GM23338 (cell line): Measurements from ENCODE around the gene EED. TPM values are rescaled to one million over a fixed set of nuclear protein-coding genes. Genes with fewer than 3 reads are reported as not detected.

Experiments used
- ATAC-seq: fragments of 200-7000 bp; cut with Tn5 transposase; 3 replicates; pipeline ENCODE4 v1.9.1; 2020
- DNase-seq: peaks from one replicate; pipeline ENCODE4 v3.0.0-alpha.2; 2015; ENCODE audit warnings: low spot score
- H2AFZ ChIP-seq: fragments of 200-600 bp; sonication (generic); 2 replicates; pipeline ENCODE4 v1.8.0; 2016; ENCODE audit warnings: antibody characterized with exemption, mild to moderate bottlenecking, moderate library complexity
- H3F3A ChIP-seq: fragments of 200-600 bp; sonication (generic); replicated peaks from 2 replicates; pipeline ENCODE4 v1.8.0; 2017; ENCODE audit warnings: antibody characterized with exemption, mixed run types, low read depth
- H3K27ac ChIP-seq: fragments of 200-600 bp; sonication (generic); 2 replicates; pipeline ENCODE4 v1.6.1; 2016; ENCODE audit warnings: low read depth
- H3K27me3 ChIP-seq: fragments of 200-600 bp; sonication (generic); 2 replicates; pipeline ENCODE4 v1.8.0; 2016; ENCODE audit warnings: mild to moderate bottlenecking, mixed run types, moderate library complexity; ENCODE audit not compliant: insufficient read depth
- H3K36me3 ChIP-seq: fragments of 200-600 bp; sonication (generic); 2 replicates; pipeline ENCODE4 v1.8.0; 2016; ENCODE audit warnings: mild to moderate bottlenecking; ENCODE audit not compliant: insufficient read depth
- H3K4me1 ChIP-seq: fragments of 200-600 bp; sonication (generic); 2 replicates; pipeline ENCODE4 v1.8.0; 2016; ENCODE audit warnings: mild to moderate bottlenecking, moderate library complexity; ENCODE audit not compliant: insufficient read depth
- H3K4me2 ChIP-seq: fragments of 200-600 bp; sonication (generic); 2 replicates; pipeline ENCODE4 v1.7.1; 2017; ENCODE audit warnings: mixed run types
- H3K4me3 ChIP-seq: fragments of 200-600 bp; sonication (generic); 2 replicates; pipeline ENCODE4 v1.6.1; 2016; ENCODE audit warnings: mixed run types
- H3K79me2 ChIP-seq: fragments of 200-600 bp; sonication (generic); replicated peaks from 2 replicates; pipeline ENCODE4 v1.8.0; 2017; ENCODE audit warnings: mild to moderate bottlenecking; ENCODE audit not compliant: insufficient read depth
- H3K9me2 ChIP-seq: fragments of 200-600 bp; sonication (generic); 2 replicates; pipeline ENCODE4 v1.8.0; 2017; ENCODE audit not compliant: insufficient read depth
- H4K20me1 ChIP-seq: fragments of 200-600 bp; sonication (generic); replicated peaks from 2 replicates; pipeline ENCODE4 v1.8.0; 2017; ENCODE audit warnings: mild to moderate bottlenecking; ENCODE audit not compliant: insufficient read depth
- H3K27ac Mint-ChIP-seq: 2 replicates; pipeline ENCODE4 v1.8.0; 2020; ENCODE audit warnings: inconsistent platforms, mild to moderate bottlenecking, moderate library complexity, mixed read lengths
- H3K27me3 Mint-ChIP-seq: 3 replicates; pipeline ENCODE4 v1.8.0; 2022; ENCODE audit warnings: low read depth, mild to moderate bottlenecking, moderate library complexity, mixed read lengths, inconsistent platforms; ENCODE audit not compliant: insufficient read depth, poor library complexity
- H3K36me3 Mint-ChIP-seq: 3 replicates; pipeline ENCODE4 v1.8.0; 2021; ENCODE audit warnings: low read depth, mild to moderate bottlenecking, inconsistent platforms, moderate library complexity, mixed read lengths
- H3K4me1 Mint-ChIP-seq: 3 replicates; pipeline ENCODE4 v1.8.0; 2020; ENCODE audit warnings: mild to moderate bottlenecking, inconsistent platforms, mixed read lengths
- H3K4me3 Mint-ChIP-seq: 3 replicates; pipeline ENCODE4 v1.8.0; 2021; ENCODE audit warnings: moderate library complexity, mild to moderate bottlenecking, inconsistent platforms, mixed read lengths
- H3K9me3 Mint-ChIP-seq: 3 replicates; pipeline ENCODE4 v1.8.0; 2020; ENCODE audit warnings: moderate library complexity, mild to moderate bottlenecking, inconsistent platforms, mixed read lengths
- CREB1 ChIP-seq: fragments of 250-450 bp; sonication (Bioruptor Pico); IDR thresholded peaks from 2 replicates; pipeline ENCODE4 v1.5.0; 2020; ENCODE audit warnings: low read depth, mild to moderate bottlenecking, moderate library complexity
- CTCF ChIP-seq, 2 experiments: fragments of 200-600 bp in 1 of 2; sonication (generic) in 1 of 2; conservative IDR thresholded peaks; 2 replicates each; pipeline versions ENCODE4 v1.5.1 to v1.6.1; 2016 to 2017; ENCODE audit warnings: antibody characterized with exemption in 2 of 2, low read depth in 2 of 2, mild to moderate bottlenecking in 2 of 2, moderate library complexity in 1 of 2
- ETS1 ChIP-seq: IDR thresholded peaks from 2 replicates; pipeline ENCODE4 v1.6.1; 2016; ENCODE audit warnings: antibody characterized with exemption
- EZH2 ChIP-seq: fragments of 200-600 bp; sonication (generic); IDR thresholded peaks from one replicate; pipeline ENCODE4 v1.8.0; 2017; ENCODE audit warnings: antibody characterized with exemption, mild to moderate bottlenecking, low read depth; ENCODE audit not compliant: unreplicated experiment
- EZH2phosphoT487 ChIP-seq: fragments of 200-600 bp; sonication (generic); IDR thresholded peaks from one replicate; pipeline ENCODE4 v1.8.1; 2018; ENCODE audit warnings: antibody characterized with exemption; ENCODE audit not compliant: unreplicated experiment
- JUNB ChIP-seq: IDR thresholded peaks from one replicate; pipeline ENCODE4 v1.6.1; 2016; ENCODE audit warnings: antibody characterized with exemption; ENCODE audit not compliant: unreplicated experiment
- NANOG ChIP-seq: IDR thresholded peaks from 2 replicates; pipeline ENCODE4 v1.6.1; 2016; ENCODE audit warnings: antibody characterized with exemption, borderline replicate concordance
- POLR2AphosphoS5 ChIP-seq: IDR thresholded peaks from 2 replicates; pipeline ENCODE4 v1.6.1; 2016; ENCODE audit warnings: antibody characterized with exemption, low read depth
- REST ChIP-seq: IDR thresholded peaks from one replicate; pipeline ENCODE4 v1.6.1; 2018; ENCODE audit warnings: antibody characterized with exemption; ENCODE audit not compliant: unreplicated experiment
- STAT1 ChIP-seq: IDR thresholded peaks from one replicate; pipeline ENCODE4 v1.6.1; 2016; ENCODE audit warnings: antibody characterized with exemption; ENCODE audit not compliant: unreplicated experiment
- ZNF462 ChIP-seq: fragments of 250-450 bp; sonication (Bioruptor Pico); IDR thresholded peaks from 2 replicates; pipeline ENCODE4 v1.5.0; 2020; ENCODE audit warnings: mild to moderate bottlenecking, moderate library complexity
- polyA plus RNA-seq: library from polyadenylated mRNA; unstranded; fragments of >200 nt; fragmentation: Nextera tagmentation; extraction: Ambion mirVana; gene quantifications from 2 replicates; pipeline ENCODE4 v1.2.1, GENCODE V29; 2016
- total RNA-seq: library from RNA; depleted of rRNA; stranded (reverse); fragments of >200 nt; shearing (Covaris generic); gene quantifications from 2 replicates; pipeline ENCODE4 v1.2.3, GENCODE V29; 2014

EED gene
- total and polyA plus RNA-seq, 2 experiments from 2014 or later, result 26.7 to 29.7 TPM

GRCh38 chr11:86245369-86246292 is 1.1 kb downstream of the EED start (continued):
- no peak for TF ChIP-seq NANOG
- no peak for TF ChIP-seq JUNB
- no peak for TF ChIP-seq POLR2AphosphoS5
- TF ChIP-seq CREB1 (CRISPR knock-in tag), result no peak
- no peak for TF ChIP-seq ZNF462 (CRISPR knock-in tag)
- TF ChIP-seq EZH2, result no peak

GRCh38 chr11:86246293-86246675 is 1.7 kb downstream of the EED start:
- DNase-seq, result no peak
- TF ChIP-seq CTCF (conservative IDR thresholded peaks at IDR 0.05; ENCODE audit: low read depth in 2 of 2), result no peak
- TF ChIP-seq REST, result no peak
- no peak for TF ChIP-seq CREB1 (CRISPR knock-in tag)
- TF ChIP-seq ETS1, result no peak
- TF ChIP-seq STAT1, result no peak
- TF ChIP-seq EZH2phosphoT487, result no peak
- TF ChIP-seq EZH2, result no peak

More at GRCh38 chr11:86246293-86246675, 1.7 kb downstream of the EED start:
- H3K36me3 ChIP-seq, result no peaks in the 10 kb centered on the region
- Mint-ChIP-seq H3K4me3 (no peak overlapping the region), H3K9me3 (no peaks in the 10 kb centered on the region), H3K36me3 (no peaks in the 10 kb centered on the region), H3K4me1 (peaks cover 33% of the 10 kb centered on the region), H3K27ac (no peak overlapping the region), H3K27me3 (peaks cover 2% of the 10 kb centered on the region)
- H3K4me2 ChIP-seq, result peak overlapping the region; percentile 88
- H3K4me3 ChIP-seq, result peak overlapping the region; percentile 76
- no peak for ATAC-seq
- no peak overlapping the region for H2AFZ ChIP-seq
- H3F3A ChIP-seq, result no peaks in the 10 kb centered on the region
- H3K79me2 ChIP-seq, result peaks cover 60% of the 10 kb centered on the region
- peaks cover 6% of the 10 kb centered on the region; the same call in 1 of the 2 replicates for H3K27me3 ChIP-seq
- no peaks in the 10 kb centered on the region for H3K9me2 ChIP-seq
- peaks cover 40% of the 10 kb centered on the region for H3K4me1 ChIP-seq
- peaks cover 8% of the 10 kb centered on the region; the same call in 1 of the 2 replicates for H4K20me1 ChIP-seq
- H3K27ac ChIP-seq, result no peak overlapping the region
